ENCODE measurements around the gene ITGB2. TPM values are rescaled to one million over a fixed set of nuclear protein-coding genes. Genes with fewer than 3 reads are reported as not detected.

ITGB2 gene
- total RNA-seq, result 1.6 and 3.5 TPM in 2 replicates

DNA sequence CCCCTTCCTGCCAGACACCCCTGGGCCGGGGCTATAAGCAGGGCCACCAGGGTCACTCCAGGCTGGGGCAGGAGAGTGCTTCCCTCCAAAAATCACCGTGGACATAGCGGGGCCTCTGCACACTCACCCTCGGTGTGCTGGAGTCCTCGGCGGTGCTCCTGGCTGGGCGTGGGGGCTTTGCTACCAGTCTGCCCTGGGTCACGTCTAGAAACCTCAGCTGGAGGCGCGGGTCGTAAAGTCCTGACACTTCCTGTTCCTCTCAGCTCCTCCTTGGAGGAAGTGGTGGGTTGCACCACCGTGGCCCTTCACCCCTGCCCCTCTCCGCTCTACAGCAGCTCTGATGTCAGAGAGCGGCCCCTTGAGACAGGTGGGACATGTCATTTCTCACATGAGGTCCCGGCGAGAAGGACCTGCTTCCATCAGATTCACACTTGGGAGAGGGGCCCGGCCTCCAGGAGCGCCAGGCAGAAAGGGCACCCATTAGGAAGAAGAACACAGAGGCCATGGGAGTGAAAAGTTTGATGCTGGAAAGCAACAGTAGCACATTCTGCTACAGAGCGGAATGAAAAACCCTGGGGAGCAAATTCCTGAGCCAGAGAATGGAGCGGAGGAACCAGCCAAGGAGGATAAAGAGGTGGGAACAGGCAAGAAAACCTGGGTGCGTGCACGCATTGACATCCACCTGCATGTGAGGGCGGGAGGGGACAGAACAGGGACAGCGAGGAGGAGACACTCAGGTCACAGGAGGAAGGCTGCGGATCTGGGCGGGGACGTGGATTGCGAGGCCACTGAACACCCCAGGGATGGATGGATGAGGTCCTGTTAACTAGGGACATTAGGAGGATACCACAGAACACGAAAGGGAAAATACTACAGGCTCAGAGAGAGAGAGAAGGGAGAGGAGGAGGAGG is at the start of gene ITGB2:
TSS of gene ITGB2 (minus strand) at position 206 of the 911 bp plus-strand sequence. CDS start 10,117 bp downstream, outside the sequence.

DNA sequence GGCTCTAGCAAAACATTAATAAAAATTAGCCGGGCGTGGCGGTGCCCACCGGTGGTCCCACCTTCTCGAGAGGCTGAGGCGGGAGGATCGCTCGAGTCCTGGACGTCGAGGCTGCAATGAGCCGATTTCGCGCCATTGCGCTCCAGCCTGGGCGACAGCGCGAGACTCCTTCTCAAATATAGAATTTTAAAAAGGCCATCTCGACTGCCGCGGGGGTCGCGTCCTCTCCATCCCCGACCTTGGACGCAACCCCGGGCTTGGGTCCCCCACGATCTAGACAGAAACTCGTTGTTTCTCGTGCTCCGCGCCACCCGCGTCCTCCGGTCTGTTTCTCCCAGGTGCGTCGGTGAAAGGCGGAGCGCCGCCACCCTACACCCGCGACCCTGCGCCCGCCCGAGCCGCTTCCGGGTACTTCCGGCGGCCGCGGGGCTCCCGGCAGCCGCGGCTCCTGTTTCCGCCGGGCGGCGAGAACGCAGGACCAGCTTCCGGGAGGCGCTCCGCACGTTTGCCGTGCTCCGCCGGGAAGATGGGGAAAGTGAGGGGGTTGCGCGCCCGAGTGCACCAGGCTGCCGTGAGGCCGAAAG is 18.9 kb upstream of the ITGB2 start, which contains the start of gene SLX9:
TSS of gene SLX9 (plus strand) at position 498 of the 584 bp plus-strand sequence. CDS start at position 527, 29 bp downstream.

DNA sequence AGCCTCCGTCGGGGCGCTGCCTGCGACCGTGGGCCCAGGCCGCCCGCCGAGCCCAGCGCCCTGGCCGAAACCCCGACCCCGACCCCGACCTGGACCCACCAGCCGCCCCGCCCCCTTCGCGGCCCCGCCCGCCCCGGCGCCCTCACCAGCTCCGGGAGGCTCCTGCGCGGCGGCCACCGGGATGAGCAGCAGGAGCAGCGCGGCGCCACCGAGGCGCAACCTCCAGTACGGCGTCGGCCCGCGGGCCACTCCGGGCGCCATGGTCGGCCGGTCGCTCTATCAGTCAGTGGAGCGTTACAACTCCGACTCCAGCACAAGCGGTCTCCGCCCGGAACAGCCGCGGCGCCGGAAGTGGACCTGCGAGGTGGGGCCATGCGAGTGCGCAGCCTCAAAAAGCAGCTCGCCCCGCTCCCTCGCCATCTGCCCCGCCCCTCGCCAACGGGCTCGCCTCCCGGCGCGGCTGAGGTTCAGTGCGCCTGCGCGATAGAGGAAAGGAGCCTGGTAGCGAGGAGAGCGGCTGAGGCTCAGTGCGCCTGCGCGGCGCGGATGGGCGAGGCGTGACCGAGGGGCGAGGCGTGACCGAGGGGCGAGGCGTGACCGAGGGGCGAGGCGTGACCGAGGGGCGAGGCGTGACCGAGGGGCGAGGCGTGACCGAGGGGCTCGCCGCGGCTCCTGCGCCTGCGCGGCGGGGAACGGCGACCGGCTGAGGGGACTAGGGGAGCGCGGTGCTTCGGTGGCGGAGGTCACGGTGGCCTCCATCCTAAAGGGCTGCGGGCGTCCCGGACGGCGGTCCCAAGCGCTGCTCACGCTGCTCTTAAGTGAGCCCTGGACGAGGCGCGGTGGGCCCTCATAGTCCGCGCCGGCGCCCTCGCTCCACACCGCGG is 47.1 kb downstream of the ITGB2 start, which contains the start of gene PTTG1IP:
TSS of gene PTTG1IP (minus strand) at position 335 of the 884 bp plus-strand sequence. CDS start at position 261, 74 bp downstream.

Other genes with a start within 250 kb of the ITGB2 start
- gene KRTAP12-1, start 238.7 kb downstream of the ITGB2 start, total RNA-seq, result not detected in 2 replicates
- not detected in 2 replicates for gene KRTAP10-12, start 223.7 kb downstream of the ITGB2 start, total RNA-seq
- gene TSPEAR, start 209.3 kb downstream of the ITGB2 start, total RNA-seq, result not detected in 2 replicates
- 41.7 and 46.1 TPM in 2 replicates for gene UBE2G2, start 119.1 kb downstream of the ITGB2 start, total RNA-seq
- gene SUMO3, start 102.8 kb downstream of the ITGB2 start, total RNA-seq, result 82.6 and 98.3 TPM in 2 replicates
- gene PTTG1IP, start 47.2 kb downstream of the ITGB2 start, total RNA-seq, result 99.3 and 152 TPM in 2 replicates
- 29.9 and 39.7 TPM in 2 replicates for gene SLX9, start 19.1 kb upstream of the ITGB2 start, total RNA-seq
- gene ADARB1, start 153.7 kb upstream of the ITGB2 start, total RNA-seq, result 18.8 and 24.8 TPM in 2 replicates

Data from hair follicular keratinocyte (primary cell).